NK-92 treated with Interleukin-12 subunit alpha and Interleukin-12 subunit beta, amount 100 ng/mL, for 24 hours (cell line): ENCODE data around the gene FAM227B.
"Not testable (repeated sequence)": the region's sequence is repeated elsewhere in the genome, so short reads cannot be mapped to it uniquely, and the experiment has no call there.

Source experiments
- DNase-seq: peaks from one replicate; lab custom pipeline; 2025; lab: John Stamatoyannopoulos, UW

FAM227B gene

GRCh38 chr15:49439678-49440395 lies 180.8 kb downstream of the FAM227B start:
- DNase-seq: no peak

DNA sequence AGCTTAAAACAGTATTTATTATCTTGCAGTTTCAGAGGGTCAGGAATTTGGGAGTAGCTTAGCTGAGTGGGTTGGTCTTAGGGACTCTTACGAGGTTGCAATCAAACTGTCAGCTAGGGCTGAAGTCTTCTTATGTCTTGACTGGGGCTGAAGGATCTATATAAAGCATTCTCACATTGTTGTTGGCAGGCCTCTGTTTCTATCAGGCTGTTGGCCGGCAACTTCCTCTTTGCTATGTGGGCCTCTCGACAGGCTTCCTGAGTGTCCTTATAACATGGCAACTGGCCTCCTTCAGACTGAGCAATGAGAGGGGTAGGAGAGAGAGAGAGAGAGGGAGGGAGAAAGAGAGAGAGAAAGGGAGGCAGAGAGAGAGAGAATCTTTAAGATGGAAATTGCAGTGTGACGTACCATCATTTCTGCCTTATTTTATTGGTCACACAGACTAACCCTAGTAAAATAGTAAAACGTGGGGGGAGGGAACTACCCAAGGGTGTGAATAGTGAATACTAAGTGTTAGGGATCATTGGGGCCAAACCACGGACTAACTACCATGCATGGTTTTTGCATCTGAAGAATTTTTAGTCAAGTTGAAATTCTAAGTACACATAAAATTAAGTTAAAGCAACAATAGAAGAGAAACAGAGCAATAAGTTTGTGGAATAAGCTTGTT lies 181.5 kb downstream of the FAM227B start:
- no peak for DNase-seq

GRCh38 chr15:49436751-49437150 lies 183.9 kb downstream of the FAM227B start:
- DNase-seq: no peak

- DNase-seq: no peak
These were observed 185.4 kb downstream of the FAM227B start for GRCh38 chr15:49435174-49435573.

- DNase-seq: no peak
These were observed 190.6 kb downstream of the FAM227B start for GRCh38 chr15:49430046-49430445.

- DNase-seq: no peak
These were observed 192.1 kb downstream of the FAM227B start for GRCh38 chr15:49428409-49429095.

- no peak for DNase-seq
These were observed 193.2 kb downstream of the FAM227B start for GRCh38 chr15:49427372-49427771.

DNA sequence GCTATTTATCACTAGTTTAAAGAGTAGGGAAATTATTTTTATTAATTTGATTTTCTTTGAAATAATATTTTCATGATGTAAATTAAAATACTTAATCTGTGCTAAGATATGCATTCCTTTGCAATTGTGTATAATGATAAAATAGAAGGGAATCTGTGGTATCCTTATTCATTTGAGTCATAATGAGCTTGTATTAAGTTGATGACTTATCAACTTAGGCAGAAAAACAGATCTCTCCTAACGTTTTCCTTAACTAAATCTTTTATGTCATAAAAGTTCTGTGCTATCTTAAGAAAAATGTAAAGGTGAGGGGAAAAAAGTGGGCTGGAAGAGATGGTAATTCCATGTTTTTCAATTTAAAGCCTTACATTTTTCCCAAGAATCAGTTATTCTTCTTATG lies 195.7 kb downstream of the FAM227B start:
- no peak for DNase-seq

GRCh38 chr15:49423901-49424550 lies 196.6 kb downstream of the FAM227B start:
- no peak for DNase-seq

DNA sequence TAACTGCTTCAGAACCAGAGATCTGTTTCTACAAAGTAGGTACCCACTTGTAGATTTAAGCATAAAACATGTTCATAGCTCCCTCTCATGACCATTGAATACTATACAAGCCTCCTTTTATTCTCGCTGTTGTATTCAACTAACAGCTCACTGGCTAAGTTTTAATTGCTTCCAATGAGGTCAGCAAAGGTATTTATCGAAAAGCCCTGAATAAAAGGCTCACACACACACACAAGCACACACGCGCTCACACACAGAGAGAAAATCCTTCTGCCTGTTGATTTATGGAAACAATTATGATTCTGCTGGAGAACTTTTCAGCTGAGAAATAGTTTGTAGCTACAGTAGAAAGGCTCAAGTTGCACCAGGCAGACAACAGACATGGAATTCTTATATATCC lies 197.6 kb downstream of the FAM227B start, which contains the start of gene FGF7:
Gene FGF7, plus strand, starts transcription at position 222 of the 400 bp plus-strand sequence. CDS start 1,056 bp downstream, outside the sequence.
- DNase-seq: no peak

GRCh38 chr15:49421991-49422390 lies 198.6 kb downstream of the FAM227B start:
- DNase-seq: no peak

GRCh38 chr15:49418811-49419210 lies 201.8 kb downstream of the FAM227B start:
- no peak for DNase-seq

DNA sequence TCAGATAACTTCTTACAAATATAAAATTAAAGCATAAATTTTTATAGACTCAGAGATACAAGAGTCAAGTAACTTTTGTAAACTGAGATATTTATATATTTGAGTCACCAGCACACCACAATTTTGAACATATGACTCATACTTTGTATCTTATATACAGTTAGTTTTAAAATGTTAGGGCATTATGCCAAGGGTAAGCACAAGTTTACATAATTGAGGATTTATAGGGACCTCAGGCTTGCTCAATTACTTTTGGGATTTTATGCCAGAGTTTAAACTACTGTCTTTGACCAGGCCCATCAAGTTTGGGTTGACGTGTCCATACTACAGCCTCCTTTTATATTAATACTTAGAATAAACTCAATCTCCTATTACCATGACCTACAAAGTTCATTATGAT lies 205.0 kb downstream of the FAM227B start:
- no peak for DNase-seq

DNA sequence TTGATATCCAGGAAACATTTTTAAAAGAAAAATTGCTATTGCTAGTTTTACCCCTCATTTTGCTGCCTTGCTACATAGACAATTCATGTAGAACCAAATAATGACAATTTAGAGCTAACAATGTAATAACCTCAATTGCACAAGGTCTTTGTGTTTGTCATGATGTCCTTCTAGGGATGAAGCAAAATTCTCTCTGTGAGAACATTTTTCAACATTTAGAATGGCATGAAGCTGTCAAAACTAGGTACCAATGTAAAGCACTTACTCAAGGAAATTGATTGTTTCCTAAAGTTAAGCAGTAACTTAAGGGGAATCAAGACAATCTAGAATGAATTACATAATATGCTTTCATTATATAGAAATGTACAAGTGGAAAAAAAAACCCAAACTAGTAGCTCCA lies 205.5 kb downstream of the FAM227B start:
- DNase-seq: no peak

GRCh38 chr15:49412797-49413196 lies 207.8 kb downstream of the FAM227B start:
- no peak for DNase-seq

GRCh38 chr15:49410641-49411040 lies 210.0 kb downstream of the FAM227B start:
- DNase-seq: no peak

DNA sequence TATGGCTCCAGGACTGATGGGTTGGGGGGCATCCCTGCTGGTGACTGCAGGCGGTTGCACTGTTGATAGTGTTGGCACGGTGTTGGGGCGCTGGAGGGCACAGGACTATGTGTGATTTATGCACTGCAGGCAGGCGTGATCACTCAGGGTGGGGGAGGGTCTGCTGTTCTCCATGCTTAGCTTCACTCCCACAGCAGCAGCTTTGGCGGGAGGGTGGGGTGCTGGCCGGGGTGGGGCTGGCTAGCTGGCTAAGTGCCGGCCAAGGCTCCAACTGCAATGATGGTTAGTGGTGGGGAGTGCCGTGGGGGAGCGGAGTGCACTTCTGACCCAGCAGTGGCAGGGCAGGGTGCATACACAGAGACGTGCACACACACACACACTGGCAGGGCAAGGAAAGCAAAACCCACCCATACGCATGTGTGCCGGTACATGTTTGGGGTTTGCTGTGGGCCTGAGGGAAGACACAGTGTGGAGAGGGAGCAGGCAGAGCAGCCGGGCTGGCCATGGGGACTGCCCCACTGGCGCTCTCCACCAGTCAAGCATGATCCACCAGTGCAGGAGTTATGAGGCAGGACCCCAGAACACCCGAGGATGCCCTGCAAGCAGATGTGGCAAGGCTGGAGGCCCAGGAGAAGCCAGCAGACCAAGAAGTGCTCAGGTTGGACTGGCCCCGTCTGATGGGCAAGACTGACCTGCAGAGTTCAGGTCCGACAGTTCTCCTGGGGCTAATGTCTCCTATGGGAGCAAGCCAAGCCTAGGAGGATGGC lies 214.1 kb downstream of the FAM227B start:
- DNase-seq: no peak

GRCh38 chr15:49402515-49403296 lies 217.9 kb downstream of the FAM227B start:
- DNase-seq: not testable (repeated sequence)

GRCh38 chr15:49387471-49387870 lies 233.1 kb downstream of the FAM227B start:
- no peak for DNase-seq

GRCh38 chr15:49383266-49383665 lies 237.4 kb downstream of the FAM227B start:
- no peak for DNase-seq

- no peak for DNase-seq
These were observed 238.2 kb downstream of the FAM227B start for GRCh38 chr15:49382394-49382793.
